ENCODE results near the gene CNGA1. TPM values are rescaled to one million over a fixed set of nuclear protein-coding genes. Genes with fewer than 3 reads are reported as not detected.

CNGA1 gene
- total and polyA plus RNA-seq, 2 donors (not counting 3 experiments of a cell fraction or from before 2014, with no cell fraction given), result not detected

DNA sequence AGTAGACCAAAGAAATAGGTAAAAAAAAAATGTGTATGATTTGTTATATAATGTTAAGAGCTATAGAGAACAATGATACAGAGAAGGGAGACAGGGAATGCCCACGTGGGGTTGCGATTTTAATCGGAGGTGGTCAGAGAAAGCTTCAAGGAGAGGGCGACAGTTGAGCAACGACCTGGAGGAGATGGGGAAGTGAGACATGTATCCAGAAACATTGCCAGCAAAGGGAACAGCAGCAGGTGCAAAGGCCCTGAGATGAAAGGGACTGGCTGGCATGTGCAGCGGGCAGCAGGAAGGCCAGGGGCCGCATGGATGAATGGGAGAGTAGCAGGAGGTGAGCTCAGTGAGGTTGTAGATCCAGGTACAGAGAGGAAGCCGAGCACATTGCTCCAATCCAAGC lies 33.0 kb upstream of the CNGA1 start:
- H3K79me2 ChIP-seq (ENCODE audit: control insufficient read depth, insufficient read depth, low read length), result no peaks in the 10 kb centered on the region
- no peak overlapping the region for H3K27ac ChIP-seq (ENCODE audit: insufficient read depth, low read depth, low read length)
- no peaks in the 10 kb centered on the region for H3K4me1 ChIP-seq (ENCODE audit: control insufficient read depth, extremely low read depth, insufficient read depth, low read length)
- ChIA-PET CTCF (interaction anchor here (0.9 to 4.7 kb wide), 4 partner anchors 16 to 38 kb away, joined by 3 to 29 read pairs (median 5); no protein-coding TSS in a partner anchor), POLR2A (no interaction called here)
- H3K9ac ChIP-seq (replicated peaks; ENCODE audit: extremely low read depth, insufficient read depth, low read length), result no peak overlapping the region
- FAIRE-seq, result no peak
- dilution Hi-C loops (cut with MboI; ENCODE audit: extremely low pct_ligation_motif_present, low sequenced_read_pairs) (no loop called here), intact Hi-C loops (cut with micrococcal nuclease) (no loop called here)
- no peaks in the 10 kb centered on the region for H4K20me1 ChIP-seq (replicated peaks; ENCODE audit: control insufficient read depth, extremely low read depth, insufficient read depth, low read length)
- peaks cover 3 to 8% of the 10 kb centered on the region in 2 experiments for H3K27me3 ChIP-seq (ENCODE audit: control insufficient read depth in 2 of 2, insufficient read depth in 2 of 2, low read length in 2 of 2)
- H3K9me3 ChIP-seq (replicated peaks; ENCODE audit: control insufficient read depth, insufficient read depth, low read length), result no peaks in the 10 kb centered on the region
- no peak overlapping the region for H3K4me2 ChIP-seq (ENCODE audit: insufficient read depth, low read length)
- no TSS peak for BruUV-seq (replicated peaks)
- H2AFZ ChIP-seq (ENCODE audit: low read depth, low read length), result no peak overlapping the region
- H3K36me3 ChIP-seq (ENCODE audit: control insufficient read depth in 2 of 2, extremely low read depth in 1 of 2, insufficient read depth in 2 of 2, low read length in 2 of 2), result no peaks in the 10 kb centered on the region
- TF ChIP-seq JUN (IDR thresholded peaks at IDR 0.05; ENCODE audit: borderline replicate concordance, insufficient read depth, insufficient read length, low read depth) (no peak), POLR2A (IDR thresholded peaks at IDR 0.05; ENCODE audit: low read depth, low read length) (no peak), MYC (IDR thresholded peaks at IDR 0.05; ENCODE audit: low read depth, low read length) (no peak), EZH2 (IDR thresholded peaks at IDR 0.05; ENCODE audit: borderline replicate concordance, low read depth, low read length, severe bottlenecking) (no peak), GATA2 (IDR thresholded peaks at IDR 0.05; ENCODE audit: insufficient read depth, insufficient read length, low read depth, low read length) (no peak), FOS (IDR thresholded peaks at IDR 0.05; ENCODE audit: borderline replicate concordance, insufficient read depth, low read length) (no peak), POLR2AphosphoS5 (IDR thresholded peaks at IDR 0.05; ENCODE audit: insufficient read depth, low read depth, low read length) (no peak)
- TF ChIP-seq, protein P1, sequence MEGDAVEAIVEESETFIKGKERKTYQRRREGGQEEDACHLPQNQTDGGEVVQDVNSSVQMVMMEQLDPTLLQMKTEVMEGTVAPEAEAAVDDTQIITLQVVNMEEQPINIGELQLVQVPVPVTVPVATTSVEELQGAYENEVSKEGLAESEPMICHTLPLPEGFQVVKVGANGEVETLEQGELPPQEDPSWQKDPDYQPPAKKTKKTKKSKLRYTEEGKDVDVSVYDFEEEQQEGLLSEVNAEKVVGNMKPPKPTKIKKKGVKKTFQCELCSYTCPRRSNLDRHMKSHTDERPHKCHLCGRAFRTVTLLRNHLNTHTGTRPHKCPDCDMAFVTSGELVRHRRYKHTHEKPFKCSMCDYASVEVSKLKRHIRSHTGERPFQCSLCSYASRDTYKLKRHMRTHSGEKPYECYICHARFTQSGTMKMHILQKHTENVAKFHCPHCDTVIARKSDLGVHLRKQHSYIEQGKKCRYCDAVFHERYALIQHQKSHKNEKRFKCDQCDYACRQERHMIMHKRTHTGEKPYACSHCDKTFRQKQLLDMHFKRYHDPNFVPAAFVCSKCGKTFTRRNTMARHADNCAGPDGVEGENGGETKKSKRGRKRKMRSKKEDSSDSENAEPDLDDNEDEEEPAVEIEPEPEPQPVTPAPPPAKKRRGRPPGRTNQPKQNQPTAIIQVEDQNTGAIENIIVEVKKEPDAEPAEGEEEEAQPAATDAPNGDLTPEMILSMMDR (IDR thresholded peaks at IDR 0.05; ENCODE audit: extremely low read depth in 1 of 2, insufficient read depth in 1 of 2, low read depth in 1 of 2, low read length in 2 of 2), result no peak
- TF ChIP-seq, protein P2, sequence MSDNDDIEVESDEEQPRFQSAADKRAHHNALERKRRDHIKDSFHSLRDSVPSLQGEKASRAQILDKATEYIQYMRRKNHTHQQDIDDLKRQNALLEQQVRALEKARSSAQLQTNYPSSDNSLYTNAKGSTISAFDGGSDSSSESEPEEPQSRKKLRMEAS (IDR thresholded peaks at IDR 0.05; ENCODE audit: insufficient read depth, insufficient read length), result no peak
- no peak for DNase-seq (ENCODE audit: low read depth, low spot score)
- H3K9me1 ChIP-seq (replicated peaks; ENCODE audit: control insufficient read depth, extremely low read depth, insufficient read depth, low read length), result no peaks in the 10 kb centered on the region
- no peak overlapping the region for H3K4me3 ChIP-seq (replicated peaks in 1 of 3; ENCODE audit: insufficient read depth in 1 of 3, low read depth in 1 of 3, low read length in 3 of 3)
